Adrenal gland (tissue), 5 donors: ENCODE measurements around the gene CALML5.

Source experiments
- CTCF ChIP-seq, 6 experiments: fragments of 450-650 bp in 4 of 6; fragments of 200-600 bp in 2 of 6; sonication (generic) in 1 of 6; IDR thresholded peaks; 1 replicate in 5 of 6; 2 replicates in 1 of 6; pipeline versions ENCODE4 v1.5.1 to v1.8.0; 2016 to 2021; ENCODE audit warnings: antibody characterized with exemption in 6 of 6, mild to moderate bottlenecking in 2 of 6, moderate library complexity in 1 of 6
- POLR2A ChIP-seq, 2 donors: fragments of 450-650 bp; IDR thresholded peaks; one replicate each; pipeline ENCODE4 v1.6.1; 2017; ENCODE audit warnings: antibody characterized with exemption in 2 of 2, mild to moderate bottlenecking in 2 of 2, moderate library complexity in 1 of 2
- donor health status: DM: no; HTN: no; CAD: no.

- TF ChIP-seq CTCF (IDR thresholded peaks at IDR 0.05) (no peak), POLR2A (IDR thresholded peaks at IDR 0.05) (no peak)
Measured at GRCh38 chr10:5490032-5490431, 9.3 kb downstream of the CALML5 start.
